T47D (cell line): Measurements from ENCODE around the gene CHGA.

Experiments
- DNase-seq, 2 experiments: peaks; one replicate each; pipeline versions ENCODE4 v3.0.0 to v3.0.0-alpha.2; 2011 to 2012; ENCODE audit warnings: low read depth in 1 of 2, low spot score in 1 of 2
- JUND ChIP-seq: IDR thresholded peaks from 2 replicates; pipeline ENCODE4 v1.6.1; 2012; ENCODE audit warnings: low read depth
- in situ Hi-C: cut with HindIII; loops from 2 replicates; pipeline ENCODE4 v1.10.0; 2016; ENCODE audit warnings: low sequenced_read_pairs, low pct_unique_long_range_greater_than_20kb

CHGA gene

GRCh38 chr14:92890830-92891588 lies 31.9 kb upstream of the CHGA start:
- DNase-seq = no peak
- in situ Hi-C loops = no loop called here
- TF ChIP-seq JUND = no peak

- in situ Hi-C loops = no loop called here
- no peak for DNase-seq
- no peak for TF ChIP-seq JUND
These were observed 30.4 kb upstream of the CHGA start for GRCh38 chr14:92892589-92892988.

- no peak for DNase-seq
- TF ChIP-seq JUND = no peak
- in situ Hi-C loops = no loop called here
These were observed 27.5 kb upstream of the CHGA start for GRCh38 chr14:92895352-92895878.

- no peak for DNase-seq
- in situ Hi-C loops = no loop called here
- TF ChIP-seq JUND = no peak
These were observed 24.9 kb upstream of the CHGA start for GRCh38 chr14:92897922-92898565.

GRCh38 chr14:92898566-92899131 lies 24.3 kb upstream of the CHGA start:
- no peak for TF ChIP-seq JUND
- no peak for DNase-seq
- in situ Hi-C loops = no loop called here

- no peak for DNase-seq
- in situ Hi-C loops = no loop called here
- TF ChIP-seq JUND = no peak
These were observed 22.3 kb upstream of the CHGA start for GRCh38 chr14:92900660-92901059.

- in situ Hi-C loops = no loop called here
- no peak for DNase-seq
- TF ChIP-seq JUND = no peak
These were observed 20.8 kb upstream of the CHGA start for GRCh38 chr14:92902191-92902590.

GRCh38 chr14:92902726-92903125 lies 20.2 kb upstream of the CHGA start:
- TF ChIP-seq JUND = no peak
- in situ Hi-C loops = no loop called here
- peak in 1 of 2 experiments; percentile 36 for DNase-seq

- DNase-seq = no peak
- no peak for TF ChIP-seq JUND
- in situ Hi-C loops = no loop called here
These were observed 19.6 kb upstream of the CHGA start for GRCh38 chr14:92903359-92903758.

GRCh38 chr14:92905667-92906066 lies 17.3 kb upstream of the CHGA start:
- no peak for TF ChIP-seq JUND
- in situ Hi-C loops = no loop called here
- DNase-seq = no peak

- no peak for DNase-seq
- TF ChIP-seq JUND = no peak
- in situ Hi-C loops = no loop called here
These were observed 16.5 kb upstream of the CHGA start for GRCh38 chr14:92906420-92906819.

GRCh38 chr14:92906823-92907222 lies 16.1 kb upstream of the CHGA start:
- no peak for DNase-seq
- no peak for TF ChIP-seq JUND
- in situ Hi-C loops = no loop called here

GRCh38 chr14:92907316-92907911 lies 15.5 kb upstream of the CHGA start:
- in situ Hi-C loops = no loop called here
- DNase-seq = no peak

More at GRCh38 chr14:92907316-92907911, 15.5 kb upstream of the CHGA start:
- TF ChIP-seq JUND = no peak
